Neutrophil (primary cell): ENCODE measurements around the gene CAV1.
A peak's percentile ranks its signal among the peaks of the same experiment; 100 is the strongest.

Experiments
- H3K27ac ChIP-seq: fragments of 200-600 bp; sonication (generic); 2 replicates; pipeline ENCODE4 v1.5.1; 2016; ENCODE audit warnings: mild to moderate bottlenecking, moderate library complexity
- H3K27me3 ChIP-seq: fragments of 200-600 bp; sonication (generic); 2 replicates; pipeline ENCODE4 v1.6.0; 2016; ENCODE audit warnings: mild to moderate bottlenecking
- H3K36me3 ChIP-seq: fragments of 200-600 bp; sonication (generic); 2 replicates; pipeline ENCODE4 v1.5.1; 2017
- H3K4me1 ChIP-seq, 2 experiments: fragments of 200-600 bp in 1 of 2; sonication (generic) in 1 of 2; 1 replicate in 1 of 2; 2 replicates in 1 of 2; pipeline versions ENCODE4 v1.5.1 to v1.6.1; 2013 to 2016; ENCODE audit warnings: low read depth in 1 of 2, low read length in 1 of 2, mild to moderate bottlenecking in 1 of 2, moderate library complexity in 1 of 2; ENCODE audit not compliant: control insufficient read depth in 1 of 2, insufficient read depth in 1 of 2
- H3K4me3 ChIP-seq, 2 experiments: fragments of 200-600 bp in 1 of 2; sonication (generic) in 1 of 2; 1 replicate in 1 of 2; 2 replicates in 1 of 2; pipeline ENCODE4 v1.5.1; 2013 to 2016; ENCODE audit warnings: low read depth in 1 of 2, low read length in 1 of 2, mild to moderate bottlenecking in 1 of 2, moderate library complexity in 1 of 2
- H3K9me3 ChIP-seq: fragments of 200-600 bp; sonication (generic); 2 replicates; pipeline ENCODE4 v1.5.1; 2016
- CTCF ChIP-seq: fragments of 200-600 bp; sonication (generic); IDR thresholded peaks from 2 replicates; pipeline ENCODE4 v1.5.1; 2016; ENCODE audit warnings: antibody characterized with exemption

Gene CAV1

GRCh38 chr7:116494472-116494871 lies 30.4 kb upstream of the CAV1 start:
- no peaks in the 10 kb centered on the region for H3K9me3 ChIP-seq
- no peaks in the 10 kb centered on the region for H3K36me3 ChIP-seq
- no peak for TF ChIP-seq CTCF
- H3K4me1 ChIP-seq: peaks cover 0 to 5% of the 10 kb centered on the region in 2 experiments
- peaks cover 28% of the 10 kb centered on the region for H3K27me3 ChIP-seq
- no peak overlapping the region for H3K4me3 ChIP-seq
- no peak overlapping the region for H3K27ac ChIP-seq

- Histone ChIP-seq H3K36me3 (no peaks in the 10 kb centered on the region), H3K27ac (no peak overlapping the region), H3K9me3 (no peaks in the 10 kb centered on the region), H3K4me1 (peaks cover 3 to 15% of the 10 kb centered on the region in 2 experiments), H3K4me3 (no peak overlapping the region), H3K27me3 (peaks cover 40% of the 10 kb centered on the region)
- no peak for TF ChIP-seq CTCF
These were observed 29.1 kb upstream of the CAV1 start for GRCh38 chr7:116495736-116496135.

- H3K4me3 ChIP-seq: no peak overlapping the region
- H3K4me1 ChIP-seq: peaks cover 3 to 15% of the 10 kb centered on the region in 2 experiments
- H3K36me3 ChIP-seq: no peaks in the 10 kb centered on the region
- TF ChIP-seq CTCF: no peak
- H3K27ac ChIP-seq: no peak overlapping the region
- H3K27me3 ChIP-seq: peaks cover 49% of the 10 kb centered on the region
- no peaks in the 10 kb centered on the region for H3K9me3 ChIP-seq
These were observed 28.2 kb upstream of the CAV1 start for GRCh38 chr7:116496653-116497052.

GRCh38 chr7:116497708-116498107 lies 27.1 kb upstream of the CAV1 start:
- peaks cover 60% of the 10 kb centered on the region for H3K27me3 ChIP-seq
- H3K4me3 ChIP-seq: no peak overlapping the region
- no peak for TF ChIP-seq CTCF
- H3K9me3 ChIP-seq: no peaks in the 10 kb centered on the region
- peaks cover 3 to 15% of the 10 kb centered on the region in 2 experiments for H3K4me1 ChIP-seq
- H3K36me3 ChIP-seq: no peaks in the 10 kb centered on the region
- H3K27ac ChIP-seq: no peak overlapping the region

- H3K4me1 ChIP-seq: peaks cover 3 to 15% of the 10 kb centered on the region in 2 experiments
- H3K36me3 ChIP-seq: no peaks in the 10 kb centered on the region
- peaks cover 74% of the 10 kb centered on the region for H3K27me3 ChIP-seq
- peak within 1 kb of the TSS in 1 of 2 experiments; percentile 40 for H3K4me3 ChIP-seq
- no peak for TF ChIP-seq CTCF
- no peak within 1 kb of the TSS for H3K27ac ChIP-seq
- H3K9me3 ChIP-seq: no peaks in the 10 kb centered on the region
These were observed 25.4 kb upstream of the CAV1 start, which contains the start of gene CAV2 for GRCh38 chr7:116499168-116500077. TSS of gene CAV2 (plus strand) at chr7:116499738. CDS start at chr7:116499782, 44 bp downstream.
